HG02840 (cell line): Measurements from ENCODE around the gene WRAP73.

Source experiments
- ATAC-seq: cut with Tn5 transposase; IDR thresholded peaks from one replicate; pipeline ENCODE4 v1.9.1; 2021; ENCODE audit warnings: mild to moderate bottlenecking, moderate library complexity, moderate number of reproducible peaks; ENCODE audit not compliant: unreplicated experiment, low FRiP score

WRAP73 gene

DNA sequence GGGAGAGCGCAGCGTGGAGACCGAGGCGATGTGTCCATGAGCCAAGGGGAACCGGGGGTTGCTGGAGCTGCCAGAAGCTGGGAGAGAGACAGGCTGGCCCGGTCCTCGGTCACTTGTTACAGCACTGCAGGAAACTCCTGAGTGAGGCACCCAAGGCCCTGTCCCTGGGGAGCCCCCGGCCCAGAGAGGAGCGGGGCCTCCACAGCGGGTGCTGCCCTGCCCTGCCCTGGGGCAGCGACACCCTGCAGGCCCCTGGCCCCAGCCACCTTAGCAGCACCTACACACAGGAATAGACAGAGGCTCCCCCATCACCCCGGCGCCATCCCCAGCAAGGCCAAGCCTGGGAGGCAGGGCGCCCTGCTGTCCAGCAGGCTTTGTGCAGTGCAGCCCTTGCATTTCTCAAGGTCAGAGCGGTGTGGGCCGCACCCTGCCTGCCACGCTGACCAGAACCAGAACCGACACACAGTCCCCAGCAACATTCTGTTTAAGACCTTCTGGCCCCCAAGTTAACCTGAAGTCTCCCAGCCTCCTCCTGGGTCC, 32.0 kb downstream of the WRAP73 start:
- ATAC-seq, result no peak

DNA sequence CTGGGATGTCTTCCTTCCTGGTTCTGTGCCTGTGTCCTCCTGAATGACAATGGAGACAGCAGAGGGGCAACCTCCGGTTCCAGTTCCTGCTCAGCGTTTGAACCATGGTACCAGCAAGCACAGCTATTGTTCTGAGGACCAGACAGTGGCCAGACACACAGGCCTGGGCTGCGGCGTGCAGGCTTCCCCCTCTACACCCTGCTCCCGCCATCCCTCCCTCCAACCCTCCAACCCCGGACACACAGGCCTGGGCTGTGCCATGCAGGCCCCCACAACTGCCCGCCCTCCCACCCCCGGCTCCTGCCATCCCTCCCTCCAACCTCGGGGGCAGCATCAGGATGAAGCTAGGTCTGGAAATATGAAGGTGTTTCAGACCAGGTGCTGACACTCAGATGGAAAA, 33.0 kb downstream of the WRAP73 start:
- no peak for ATAC-seq

DNA sequence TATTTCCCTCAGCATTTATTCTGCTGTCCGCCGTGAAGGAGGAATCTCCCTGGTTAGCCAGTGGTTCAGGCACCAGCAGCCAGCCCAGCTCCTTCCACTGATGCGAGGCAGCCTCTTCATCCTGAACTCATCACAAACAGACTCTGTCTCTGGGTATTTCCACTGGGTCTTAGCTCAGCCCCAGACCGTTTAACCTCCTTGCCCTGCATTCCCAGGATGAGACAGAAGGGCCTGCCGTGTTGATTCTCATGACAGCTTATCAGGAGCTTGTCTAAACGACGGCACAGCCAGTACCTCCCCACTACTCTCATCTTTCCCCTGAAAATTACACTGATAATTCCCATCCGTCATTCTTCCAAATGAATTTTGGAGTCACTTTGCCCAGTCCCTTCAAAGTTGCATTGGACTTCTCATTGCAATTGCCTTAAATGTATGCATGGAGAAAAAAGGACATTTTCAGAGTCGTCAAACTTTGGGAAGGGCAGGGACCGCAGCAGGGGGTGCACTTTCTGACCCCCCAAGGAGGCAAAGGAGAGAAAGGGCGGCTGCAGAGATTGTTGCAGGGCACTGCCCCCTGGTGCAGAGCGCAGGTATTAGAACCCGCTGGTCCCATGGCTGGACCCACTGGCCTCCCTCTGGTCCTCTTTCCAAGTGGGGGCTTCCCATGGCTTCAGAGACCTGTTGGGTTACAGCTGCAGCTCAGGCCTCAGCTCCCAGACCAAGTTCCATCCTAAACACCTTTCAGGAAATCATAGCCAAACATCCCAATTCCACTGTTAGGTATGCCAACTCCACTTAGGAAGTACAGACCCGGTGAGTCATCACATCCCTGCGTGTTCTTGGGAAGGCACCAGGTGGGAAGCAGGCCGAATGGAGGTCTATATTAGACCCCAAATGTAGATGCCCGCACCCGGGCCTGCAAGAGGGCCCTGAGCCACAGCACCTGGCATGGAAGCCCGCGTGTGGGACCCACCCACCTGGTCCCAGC, 34.9 kb downstream of the WRAP73 start:
- no peak for ATAC-seq

DNA sequence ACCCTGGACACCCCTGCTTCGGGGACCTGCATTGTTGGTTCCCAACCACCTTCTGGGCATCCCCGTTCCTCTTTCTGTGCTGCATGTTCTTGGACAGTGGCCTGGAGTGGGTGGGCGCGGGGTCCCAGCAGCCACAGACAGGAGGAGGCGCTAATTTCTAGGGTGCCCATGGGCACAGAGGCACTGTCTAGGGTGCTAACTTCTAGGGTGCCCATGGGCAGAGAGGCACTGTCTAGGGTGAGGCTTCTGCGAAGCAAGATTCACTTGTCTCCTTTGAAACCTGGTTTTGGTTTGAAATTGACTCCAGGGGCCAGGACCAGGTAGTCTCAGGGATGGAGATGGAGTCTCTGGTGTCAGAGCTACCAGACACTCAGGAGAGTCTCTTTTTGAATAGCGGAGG, 37.8 kb downstream of the WRAP73 start:
- no peak for ATAC-seq

DNA sequence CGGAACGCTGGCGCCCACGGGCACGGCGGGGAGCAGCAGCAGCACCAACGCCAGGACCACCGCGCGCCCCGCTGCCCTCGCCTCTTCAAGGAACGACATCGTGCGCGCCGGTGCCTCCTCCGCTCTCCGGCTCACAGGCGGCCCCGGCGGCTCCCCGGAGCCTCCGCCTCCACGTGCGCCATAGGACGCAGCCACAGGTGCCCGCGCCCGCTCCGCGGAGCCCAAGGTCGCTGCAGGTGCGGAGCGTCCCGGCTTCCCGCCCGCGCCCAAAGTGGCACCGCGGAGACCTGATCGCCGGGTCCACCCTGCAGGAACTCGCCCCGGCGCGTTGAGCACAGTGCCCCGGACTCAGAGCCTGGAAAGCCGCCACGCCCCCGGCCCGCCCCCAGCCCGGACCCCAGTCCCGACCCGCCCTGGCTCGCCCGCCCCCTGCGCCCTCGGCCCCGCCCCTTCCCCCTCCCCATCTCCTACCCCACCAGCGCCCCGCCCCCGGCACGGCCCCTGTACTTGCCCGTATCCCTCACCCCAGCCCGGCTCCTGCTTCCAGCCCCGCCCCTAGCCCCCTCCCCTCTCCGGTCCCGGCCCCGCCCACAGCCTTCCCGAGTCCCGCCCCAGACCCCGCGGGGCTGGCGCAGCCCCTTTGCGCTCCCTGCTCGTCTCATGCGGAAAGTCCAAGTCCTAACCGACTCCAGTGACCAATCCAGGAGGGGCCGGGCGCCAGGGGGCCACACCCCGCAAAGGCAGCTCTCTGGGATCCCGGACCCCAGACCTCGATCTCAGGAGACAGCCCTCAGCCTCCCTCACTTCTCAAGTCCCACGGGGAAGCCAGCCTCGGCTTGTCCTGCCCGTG, 38.5 kb downstream of the WRAP73 start, which contains the start of gene MEGF6:
TSS of gene MEGF6 (minus strand) at position 339 of the 850 bp plus-strand sequence. CDS start at position 99, 240 bp downstream.
- ATAC-seq, result no peak

DNA sequence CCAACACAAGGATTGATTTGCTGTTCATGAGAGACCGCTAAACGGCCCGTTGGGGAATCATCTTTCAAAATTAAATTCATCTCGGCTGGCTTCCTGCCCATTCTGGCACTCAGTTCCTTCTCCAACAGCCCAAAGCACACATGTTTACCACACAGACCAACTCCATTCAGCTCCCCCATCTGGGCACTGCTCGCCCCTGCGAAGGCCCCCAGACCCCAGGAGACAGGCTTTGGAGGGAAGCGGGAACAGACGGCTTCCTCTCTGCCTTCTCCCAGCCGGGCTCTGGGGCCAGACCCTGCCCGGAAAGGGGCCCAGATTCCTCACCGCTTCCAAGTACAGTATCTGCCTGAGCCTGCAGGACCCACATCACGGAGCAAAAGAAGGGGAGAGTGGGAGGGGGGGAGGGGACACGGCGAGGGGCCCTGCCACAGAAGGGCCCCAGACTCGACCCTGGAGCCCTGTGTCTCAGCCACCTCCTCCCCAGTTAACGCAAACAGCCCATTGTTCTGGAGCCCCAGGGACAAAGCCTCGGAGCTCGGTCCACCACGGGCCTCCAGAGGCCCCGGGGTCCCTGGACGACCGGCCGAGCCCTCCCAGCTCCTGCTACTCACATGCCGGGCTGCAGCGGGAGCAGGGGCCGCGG, 39.3 kb downstream of the WRAP73 start:
- no peak for ATAC-seq

DNA sequence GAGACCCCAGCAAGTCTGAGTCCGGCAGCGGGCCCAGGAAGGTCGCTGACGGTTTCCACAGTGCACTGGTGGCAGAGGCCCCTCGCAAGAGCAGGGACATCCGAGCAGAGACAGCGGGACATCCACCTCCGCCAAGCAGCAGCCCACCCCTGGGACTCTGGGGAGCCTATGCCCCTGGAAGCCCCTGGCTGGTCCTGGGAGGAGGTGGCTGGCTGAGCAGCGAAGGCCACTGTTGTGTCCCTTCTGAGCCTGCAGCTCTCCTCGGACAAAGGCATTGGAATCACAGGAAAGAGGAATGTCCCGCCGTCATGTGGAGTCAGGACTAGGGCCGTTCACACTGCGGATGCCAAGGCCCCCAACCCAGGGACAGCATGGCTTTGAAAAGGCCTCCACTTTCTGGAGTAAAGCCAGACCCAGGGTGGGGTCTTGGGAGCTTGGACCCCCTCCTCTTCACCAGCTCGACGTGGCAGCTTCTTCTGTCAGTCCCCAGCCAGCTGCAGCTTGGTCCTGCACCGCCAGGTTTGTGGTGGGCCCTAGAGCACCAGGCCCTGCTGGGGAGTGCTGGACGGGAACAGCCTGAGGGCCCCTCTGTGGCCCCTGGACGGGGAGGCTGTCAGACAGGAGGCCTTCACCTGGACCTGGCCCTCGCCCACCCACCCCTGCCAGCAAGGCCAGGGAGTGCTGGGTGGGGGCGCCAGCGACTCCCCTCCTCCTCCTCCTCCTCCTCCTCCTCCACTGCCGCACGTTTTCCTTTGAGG, 40.0 kb downstream of the WRAP73 start:
- no peak for ATAC-seq

DNA sequence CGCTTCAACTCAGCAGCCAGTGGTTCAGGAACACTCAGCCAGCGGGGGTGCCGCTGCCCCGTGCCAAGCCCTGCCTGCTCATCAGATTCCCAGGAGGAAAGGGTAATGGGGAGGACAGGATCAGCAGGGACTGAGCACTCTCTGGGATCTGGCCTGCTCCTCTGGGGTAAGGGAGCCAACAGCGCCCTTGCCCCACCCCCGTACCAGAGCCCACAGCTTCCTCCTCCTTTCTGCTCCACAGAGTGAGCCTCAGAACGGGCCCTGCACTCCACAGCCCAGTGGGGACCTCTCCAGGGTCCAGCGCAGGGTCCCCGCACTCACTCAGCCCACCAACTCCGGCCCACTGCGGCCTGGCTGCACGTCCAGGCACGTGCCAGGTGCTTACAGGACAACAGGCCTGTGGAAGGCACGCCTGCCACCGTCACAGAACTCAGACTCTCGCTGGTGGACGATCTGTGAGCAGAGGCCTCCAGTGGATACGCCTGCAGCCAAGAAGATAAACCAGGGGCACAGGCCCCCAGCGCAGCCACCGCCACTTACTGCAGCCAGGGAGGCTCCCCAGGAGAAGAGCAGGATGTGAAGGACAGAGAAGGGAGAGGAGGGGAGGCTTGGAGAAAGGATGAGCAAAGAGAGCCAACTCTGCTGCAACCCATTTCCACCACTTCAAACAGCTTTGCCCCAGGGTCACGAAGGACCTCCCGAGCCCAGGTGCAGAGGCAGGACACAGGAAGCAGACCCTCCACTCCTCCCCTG, 40.7 kb downstream of the WRAP73 start:
- no peak for ATAC-seq

DNA sequence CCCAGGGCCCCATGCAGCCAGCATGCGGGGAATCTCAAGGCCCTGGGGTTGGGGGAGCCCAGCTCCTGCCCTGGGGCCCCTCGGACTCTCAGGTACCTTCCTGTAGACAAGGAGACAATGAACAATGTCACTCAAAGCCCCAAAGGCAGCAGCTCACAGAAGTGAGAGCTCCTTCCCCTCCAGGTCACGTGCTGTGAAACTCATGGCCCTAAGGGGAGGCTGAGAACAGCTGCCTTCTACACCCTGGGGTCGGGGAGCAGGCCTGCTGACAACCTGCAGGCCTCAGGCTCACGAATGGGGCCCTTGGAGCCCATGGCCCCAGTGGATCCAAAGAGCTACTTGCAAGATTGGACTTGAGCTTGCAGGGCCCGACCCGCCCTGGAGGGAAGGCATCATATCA, 41.7 kb downstream of the WRAP73 start:
- ATAC-seq, result no peak

DNA sequence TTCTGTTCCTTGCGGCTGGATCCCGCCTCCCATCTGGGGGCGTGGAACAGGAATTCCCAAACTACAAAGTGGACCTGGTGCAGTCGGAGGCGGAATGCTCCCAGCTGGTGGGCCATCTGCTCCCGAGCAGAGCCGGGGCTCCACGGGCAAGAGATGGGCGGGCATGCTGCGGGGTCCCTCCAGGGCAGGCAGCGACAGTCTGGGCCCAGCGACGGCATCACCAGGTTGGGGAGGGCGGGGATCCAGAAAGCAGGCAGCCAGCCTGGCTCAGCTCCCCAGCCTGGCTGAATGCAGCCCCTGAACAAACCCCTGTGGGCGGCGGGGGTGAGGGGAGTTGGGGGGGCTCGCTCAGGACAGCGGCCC, 42.2 kb downstream of the WRAP73 start:
- no peak for ATAC-seq

DNA sequence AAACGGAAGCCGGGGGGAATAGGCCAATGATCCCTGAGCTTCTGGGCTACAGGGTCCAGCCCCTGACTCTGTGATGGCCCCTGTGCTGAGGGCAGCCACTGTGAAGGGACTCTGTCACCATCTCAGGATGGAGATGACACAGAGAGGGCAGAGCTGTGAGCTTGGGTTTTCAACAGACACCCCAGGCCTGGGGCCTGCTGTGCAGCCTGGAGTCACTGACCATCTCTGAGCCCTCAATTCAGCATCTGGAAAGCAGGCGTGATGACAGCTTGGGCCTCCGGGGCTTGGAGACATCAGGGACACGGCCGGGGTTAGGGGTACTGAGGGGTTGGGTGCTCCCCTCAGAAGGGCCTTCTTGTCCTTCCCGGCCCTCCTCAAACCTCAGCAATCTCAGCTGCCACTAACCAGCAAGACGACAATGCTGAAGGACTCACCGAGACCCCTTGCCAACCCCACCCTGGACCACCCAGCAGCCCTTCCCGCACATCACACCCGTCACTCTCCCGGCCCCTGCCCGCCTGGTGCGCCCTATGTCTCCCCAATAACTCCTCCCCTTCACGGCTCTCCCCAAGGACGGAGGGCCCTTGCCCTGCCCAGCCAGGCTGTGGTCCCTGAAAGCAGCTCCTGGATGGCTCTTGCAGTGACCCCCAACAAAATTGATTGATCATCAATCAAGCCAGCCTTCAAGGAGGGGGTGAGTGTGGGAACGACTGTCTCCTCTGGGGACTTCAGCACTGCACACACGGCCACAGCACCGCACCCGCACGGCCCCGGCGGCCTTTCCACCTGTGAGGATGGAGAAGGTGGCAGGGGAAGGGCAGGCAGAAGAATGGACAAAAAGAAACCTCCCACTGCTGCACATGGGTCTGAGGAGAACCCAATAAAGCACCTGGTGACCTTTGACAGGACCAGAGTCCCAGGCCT, 42.9 kb downstream of the WRAP73 start:
- ATAC-seq, result no peak

DNA sequence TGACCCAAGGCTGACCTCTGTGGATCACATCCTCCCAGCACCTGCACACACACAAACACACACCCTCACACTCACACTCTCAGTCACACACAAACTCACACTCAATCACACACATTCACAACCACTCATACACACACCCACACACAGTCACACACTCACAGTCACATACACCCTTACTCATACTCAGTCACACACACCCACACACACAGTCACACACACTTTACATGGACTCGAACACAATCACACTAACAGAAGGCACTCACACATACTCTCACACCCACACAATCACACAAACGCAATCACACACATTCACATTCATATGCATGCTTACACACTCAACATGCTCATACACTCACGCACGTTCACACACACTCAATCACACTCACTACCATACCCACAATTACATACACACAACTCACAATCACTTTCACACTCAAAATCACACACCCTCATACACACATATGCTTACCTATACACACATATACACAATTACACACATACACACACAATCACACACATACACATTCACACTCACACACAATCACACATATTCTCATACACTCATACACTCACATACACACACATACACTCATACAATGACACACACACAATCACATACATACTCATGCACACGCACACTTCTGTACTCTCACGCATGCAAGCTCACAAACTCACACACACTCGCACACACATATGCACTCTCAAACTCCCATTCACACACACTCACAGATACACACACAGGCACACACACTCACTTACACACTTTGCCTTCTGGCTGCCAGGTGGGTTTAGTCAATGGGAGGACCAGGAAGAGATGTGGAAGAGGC, 44.7 kb downstream of the WRAP73 start:
- no peak for ATAC-seq

DNA sequence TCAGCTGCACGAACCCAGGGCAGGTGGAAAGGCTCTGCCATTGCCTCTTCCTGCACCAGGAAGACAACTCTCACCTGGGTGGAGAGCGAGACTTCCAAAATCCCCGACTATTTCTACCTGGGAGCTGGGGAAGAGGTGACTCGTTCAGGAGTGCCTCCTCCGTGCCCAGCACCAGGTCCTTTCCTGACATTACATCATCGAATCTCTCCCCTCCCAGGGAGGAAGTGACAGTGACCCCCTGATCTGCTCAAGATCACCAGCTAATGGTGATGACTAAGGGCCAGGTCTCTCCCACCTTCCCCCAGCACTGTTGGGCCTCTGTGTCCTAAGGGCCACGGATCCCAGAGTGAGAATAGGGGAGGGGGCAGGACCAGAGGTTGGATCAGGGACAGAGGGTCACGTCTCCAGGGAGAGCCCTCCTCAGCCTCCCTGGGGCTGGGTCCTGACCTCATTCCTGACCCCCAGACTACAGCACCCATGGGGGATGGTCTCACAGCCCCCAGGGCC, 45.4 kb downstream of the WRAP73 start:
- no peak for ATAC-seq

DNA sequence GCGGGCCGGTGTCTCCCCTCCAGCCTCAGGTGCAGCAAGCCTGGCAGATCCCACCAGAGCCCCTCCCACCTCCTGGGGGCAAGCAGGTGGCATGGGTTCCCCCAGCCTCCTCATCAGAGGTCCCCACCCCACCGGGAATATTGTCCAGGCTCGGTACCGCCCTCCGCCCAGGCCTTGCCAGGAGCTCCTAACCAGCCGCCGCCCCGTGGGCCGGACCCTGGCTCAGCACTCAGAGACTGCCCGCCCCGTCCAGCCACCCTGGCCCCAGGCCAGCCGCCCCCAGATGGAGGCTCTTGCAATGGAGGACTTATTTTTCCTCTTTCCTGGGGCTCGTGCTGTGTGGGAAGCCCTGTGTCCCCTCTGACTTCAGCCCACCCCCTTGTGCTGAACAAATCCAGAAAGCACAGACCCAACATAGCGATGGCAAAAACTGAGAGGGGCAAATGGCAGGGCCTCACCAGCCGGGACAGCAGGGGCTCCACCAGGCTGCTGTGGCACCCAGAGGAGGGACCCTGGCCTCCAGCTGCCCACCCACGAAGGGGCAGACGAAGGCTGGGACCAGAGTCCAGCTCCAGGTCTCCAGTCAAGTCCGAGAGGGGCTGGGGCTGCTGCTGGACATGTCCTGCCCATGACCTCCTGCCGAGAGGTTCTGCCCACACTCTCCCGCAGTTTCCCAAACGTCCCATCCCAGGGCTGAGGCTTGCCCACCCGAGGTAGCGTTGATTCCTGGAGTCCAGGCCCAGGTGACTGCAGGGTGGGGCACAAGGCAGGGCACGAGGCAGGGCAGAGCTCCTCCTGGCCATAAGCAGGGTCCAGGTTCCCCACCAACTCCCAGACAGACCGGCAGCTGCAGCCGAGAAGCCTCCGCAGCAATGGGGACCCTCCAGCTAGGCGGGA, 46.1 kb downstream of the WRAP73 start:
- ATAC-seq, result no peak

DNA sequence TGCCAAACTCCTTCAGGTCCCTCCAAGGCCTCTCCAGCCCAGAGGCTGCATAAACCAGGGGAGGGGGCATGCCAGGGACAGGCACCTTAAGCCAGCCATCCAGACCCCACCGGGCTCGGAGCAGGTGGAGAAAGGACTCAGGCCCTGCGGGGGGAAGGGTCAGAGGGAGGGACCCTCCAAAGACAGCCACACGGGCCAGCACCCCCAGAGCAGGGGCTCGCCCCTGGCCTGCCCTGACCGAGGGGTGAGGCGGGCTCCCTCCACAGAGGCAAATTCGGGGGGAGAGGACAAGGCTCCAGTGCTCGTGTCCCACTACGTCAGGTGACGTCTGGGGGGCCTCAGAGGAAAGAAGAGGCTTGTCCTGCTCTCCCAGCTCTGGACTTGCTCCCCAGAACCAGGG, 46.7 kb downstream of the WRAP73 start:
- no peak for ATAC-seq

DNA sequence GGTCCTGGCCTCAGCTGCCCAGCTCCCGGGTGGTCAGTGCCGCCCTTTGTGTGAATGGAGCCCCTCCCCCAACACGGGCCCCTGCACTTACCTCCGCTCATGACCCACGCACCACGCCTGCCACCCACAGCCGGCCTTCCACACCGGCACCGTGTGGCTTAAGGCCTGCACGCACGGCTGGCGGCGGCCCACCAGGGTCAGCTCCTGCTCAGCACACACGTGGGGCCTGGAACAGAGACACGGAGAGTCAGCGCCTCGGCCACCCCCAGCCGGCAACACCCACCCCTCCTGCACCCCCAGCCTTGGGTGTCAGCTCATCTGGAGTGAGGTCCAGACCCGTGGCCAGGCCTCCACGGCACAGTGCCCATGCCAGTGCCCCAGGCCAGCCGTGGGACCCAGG, 47.5 kb downstream of the WRAP73 start:
- ATAC-seq, result no peak
